Measurements from ENCODE around the gene MYO1F. TPM values are rescaled to one million over a fixed set of nuclear protein-coding genes. Genes with fewer than 3 reads are reported as not detected.
"Not testable (repeated sequence)": the region's sequence is repeated elsewhere in the genome, so short reads cannot be mapped to it uniquely, and the experiment has no call there.

MYO1F gene
- total RNA-seq, 1 donor from 2014 or later: 37.9 TPM

DNA sequence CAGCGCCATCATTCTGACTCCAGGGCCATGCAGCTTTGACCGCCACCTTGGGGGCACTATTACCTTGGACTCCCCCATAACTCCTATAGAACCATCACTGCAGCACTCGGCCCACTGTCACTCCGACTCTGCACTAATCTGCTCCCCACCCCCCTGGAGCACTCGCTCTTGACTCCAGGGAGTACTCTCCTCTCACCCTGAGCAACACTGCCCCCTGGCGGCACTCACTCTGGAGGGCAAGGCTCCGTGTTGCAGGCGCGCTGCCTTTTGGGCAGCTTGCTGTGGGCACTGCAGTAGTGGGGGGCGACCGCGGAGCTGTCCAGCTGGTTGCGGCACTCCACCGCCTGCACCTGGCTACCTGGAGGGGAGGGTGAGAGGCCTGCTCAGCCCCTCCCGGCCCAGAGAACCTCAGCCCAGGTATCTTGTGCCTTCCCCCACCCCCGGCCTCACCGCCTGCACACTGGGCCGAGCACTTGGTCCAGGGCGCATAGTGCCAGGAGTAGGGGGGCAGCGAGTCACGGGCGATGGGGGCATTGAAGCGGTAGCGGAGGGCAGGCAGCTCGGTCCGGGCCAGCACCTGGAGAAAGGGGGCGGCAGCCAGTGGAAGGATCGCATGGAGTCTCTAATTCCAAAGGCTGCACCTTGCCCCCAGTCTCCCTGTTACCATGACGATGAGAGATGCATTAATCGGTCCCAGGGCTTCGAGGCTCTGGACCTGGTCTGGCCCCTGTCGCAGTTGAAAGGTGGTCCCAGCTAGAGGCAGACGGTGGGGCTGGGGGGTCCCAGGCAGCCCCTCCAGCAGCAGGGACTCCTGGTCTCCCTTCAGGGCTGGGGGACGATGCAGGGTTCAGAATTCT is 8.9 kb upstream of the MYO1F start:
- Mint-ChIP-seq H3K36me3 (ENCODE audit: low read depth) (no peaks in the 10 kb centered on the region), H3K27ac (no peak overlapping the region), H3K4me3 (no peak overlapping the region), H3K9me3 (no peaks in the 10 kb centered on the region), H3K27me3 (peaks cover 6% of the 10 kb centered on the region), H3K4me1 (peaks cover under 1% of the 10 kb centered on the region)
- peak; percentile 90 for DNase-seq
- intact Hi-C loops (cut with micrococcal nuclease): loop anchor here (10.0 kb wide), 1 partner anchor 109 kb away; the partner anchor contains the start of gene ACTL9

DNA sequence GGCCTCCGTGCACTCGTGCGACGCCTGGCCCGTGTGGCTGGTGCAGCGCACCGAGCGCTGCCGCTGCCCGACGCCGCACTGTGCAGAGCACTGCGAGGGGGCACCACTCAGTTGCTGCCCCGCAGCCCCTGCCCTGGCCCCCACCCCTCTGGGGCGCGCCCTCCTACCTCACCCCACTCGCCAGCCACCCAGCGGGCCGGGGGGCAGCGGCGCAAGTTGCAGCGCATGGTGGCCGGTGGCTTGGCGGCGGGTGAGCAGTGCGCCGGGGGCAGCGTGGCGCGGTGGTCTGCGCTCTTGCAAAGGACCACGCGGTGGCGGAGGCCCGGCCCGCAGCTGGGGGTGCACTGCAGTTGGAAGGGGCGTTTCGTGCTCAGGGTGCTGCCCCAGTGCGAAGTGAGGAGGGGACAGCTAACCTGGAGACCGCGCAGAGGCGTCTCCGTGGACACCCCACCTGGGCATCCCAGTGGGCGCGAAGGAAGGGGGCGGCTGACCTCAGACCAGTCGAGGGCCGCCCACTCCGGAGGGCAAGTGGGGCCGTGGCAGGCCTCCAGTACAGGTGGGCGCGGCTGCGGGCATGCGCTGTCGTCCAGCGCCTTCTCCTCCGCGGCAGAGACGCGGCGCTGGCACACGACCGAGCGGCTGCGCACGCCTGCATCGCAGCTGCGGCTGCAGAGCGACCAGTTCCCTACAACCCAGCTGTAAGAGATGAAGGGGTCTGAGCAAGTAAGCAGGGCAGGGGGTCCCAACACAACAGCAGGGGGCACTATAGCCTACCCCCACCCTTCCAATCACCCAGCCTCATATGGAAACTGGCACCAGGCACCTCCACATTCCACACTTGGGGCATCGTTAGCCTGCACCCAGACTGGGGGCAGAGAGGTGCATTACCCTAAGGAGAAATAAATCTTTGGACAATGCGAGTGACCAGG is 8.0 kb upstream of the MYO1F start:
- intact Hi-C loops (cut with micrococcal nuclease): loop anchor here (10.0 kb wide), 1 partner anchor 110 kb away; the partner anchor contains the start of gene ACTL9
- no peak overlapping the region for H3K27ac Mint-ChIP-seq
- H3K4me3 Mint-ChIP-seq: no peak overlapping the region
- no peak for DNase-seq
- no peaks in the 10 kb centered on the region for H3K9me3 Mint-ChIP-seq
- no peaks in the 10 kb centered on the region for H3K27me3 Mint-ChIP-seq
- H3K4me1 Mint-ChIP-seq: peaks cover 1% of the 10 kb centered on the region
- H3K36me3 Mint-ChIP-seq (ENCODE audit: low read depth): no peaks in the 10 kb centered on the region

DNA sequence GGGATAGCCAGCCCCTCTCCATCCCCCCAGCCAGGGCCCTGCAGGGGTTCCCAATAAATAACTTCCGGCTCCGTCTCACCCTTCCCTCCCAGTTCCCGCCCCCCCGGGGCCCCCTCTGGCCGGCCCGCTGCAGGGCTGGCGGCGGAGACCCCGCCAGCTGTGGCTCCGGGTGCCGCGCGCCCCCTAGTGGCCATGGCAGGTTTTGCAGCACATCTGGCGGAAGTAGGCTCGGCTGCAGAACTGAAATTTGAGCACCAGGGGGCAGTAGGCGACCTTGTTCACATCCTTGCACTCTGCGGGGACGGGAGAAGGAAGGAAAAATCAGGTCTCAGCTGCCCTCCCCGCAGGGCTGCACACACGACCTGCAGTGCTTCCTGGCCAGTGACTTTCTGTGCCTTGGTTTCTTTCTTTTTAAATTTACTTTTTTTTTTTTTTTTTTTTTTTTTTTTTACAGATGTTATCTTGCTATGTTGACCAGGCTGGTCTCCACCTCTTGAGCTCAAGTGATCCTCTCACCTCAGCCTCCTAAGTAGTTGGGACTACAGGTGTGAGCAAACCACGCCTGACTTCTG is 3.6 kb upstream of the MYO1F start:
- Mint-ChIP-seq H3K27me3 (peaks cover 4% of the 10 kb centered on the region), H3K4me1 (peaks cover 26% of the 10 kb centered on the region), H3K4me3 (no peak overlapping the region), H3K36me3 (ENCODE audit: low read depth) (peaks cover under 1% of the 10 kb centered on the region), H3K27ac (no peak overlapping the region), H3K9me3 (no peaks in the 10 kb centered on the region)
- intact Hi-C loops (cut with micrococcal nuclease): loop anchor here (2.0 to 10.0 kb wide), 2 partner anchors 62 to 114 kb away; partner anchors contain the start of gene ACTL9
- DNase-seq: peak; percentile 96

DNA sequence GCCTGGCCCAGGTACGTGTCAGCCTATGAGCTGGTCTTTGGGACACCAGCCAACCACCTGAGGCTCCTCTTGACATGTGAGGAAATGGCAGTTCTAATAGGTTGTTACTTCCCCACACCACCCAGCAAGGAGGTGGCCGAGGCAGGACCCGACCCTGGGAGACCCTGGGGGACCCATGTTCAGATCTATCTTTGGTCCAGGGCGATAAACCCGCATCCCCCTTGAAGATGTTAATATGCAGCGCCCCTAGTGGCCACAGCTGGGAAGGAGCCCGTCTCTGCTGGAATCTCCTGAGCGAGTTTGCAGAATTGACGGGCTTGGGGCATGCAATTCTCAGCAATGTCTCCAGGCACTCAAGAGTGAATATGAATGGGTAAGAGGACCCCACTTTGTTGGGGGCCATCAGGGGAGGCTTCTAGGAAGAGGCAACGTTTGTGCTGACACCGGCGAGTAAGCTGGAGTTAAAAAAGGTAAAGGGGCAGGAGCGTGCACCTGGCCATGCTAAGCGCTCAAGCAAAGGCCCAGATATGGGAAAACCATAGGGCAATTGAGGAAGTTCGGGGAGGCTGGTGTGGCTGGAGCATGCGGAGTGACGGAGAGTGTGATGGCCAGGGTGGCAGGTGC is 1.5 kb upstream of the MYO1F start:
- Mint-ChIP-seq H3K9me3 (peaks cover 9% of the 10 kb centered on the region), H3K4me3 (peak overlapping the region; percentile 40)
- intact Hi-C loops (cut with micrococcal nuclease): loop anchor here (1.0 to 10.0 kb wide), 4 partner anchors 9 to 226 kb away; partner anchors contain the start of genes HNRNPM and MARCHF2

DNA sequence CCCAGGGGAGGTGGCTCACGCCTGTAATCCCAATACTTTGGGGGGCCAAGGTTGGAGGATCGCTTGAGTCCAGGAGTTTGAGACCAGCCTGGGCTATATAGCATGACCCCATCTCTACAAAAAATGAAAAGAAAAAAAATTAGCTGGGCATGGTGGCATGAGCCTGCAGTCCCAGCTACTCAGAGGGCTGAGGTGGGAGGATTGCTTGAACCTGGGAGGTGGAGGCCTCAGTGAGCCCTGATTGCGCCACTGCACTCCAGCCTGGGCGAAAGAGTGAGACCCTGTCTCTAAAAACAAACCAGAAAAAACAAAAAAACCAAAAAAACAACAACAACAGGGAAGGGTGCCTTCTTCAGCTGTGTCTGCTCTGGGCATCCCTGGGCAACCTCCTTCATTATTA is 499 bp upstream of the MYO1F start:
- Mint-ChIP-seq H3K4me1 (peaks cover 51% of the 10 kb centered on the region), H3K27ac (peak overlapping the region; percentile 10), H3K36me3 (ENCODE audit: low read depth) (peaks cover 21% of the 10 kb centered on the region), H3K4me3 (peak overlapping the region; percentile 96), H3K9me3 (peaks cover 16% of the 10 kb centered on the region), H3K27me3 (peaks cover 4% of the 10 kb centered on the region)
- intact Hi-C loops (cut with micrococcal nuclease): loop anchor here (1.0 to 10.0 kb wide), 5 partner anchors 8 to 225 kb away; partner anchors contain the start of genes HNRNPM and MARCHF2
- DNase-seq: no peak

More for the DNA sequence above, 1.5 kb upstream of the MYO1F start:
- peaks cover 4% of the 10 kb centered on the region for H3K27me3 Mint-ChIP-seq
- peaks cover 44% of the 10 kb centered on the region for H3K4me1 Mint-ChIP-seq
- peaks cover 15% of the 10 kb centered on the region for H3K36me3 Mint-ChIP-seq (ENCODE audit: low read depth)
- peak; percentile 94 for DNase-seq
- peak overlapping the region; percentile 43 for H3K27ac Mint-ChIP-seq

DNA sequence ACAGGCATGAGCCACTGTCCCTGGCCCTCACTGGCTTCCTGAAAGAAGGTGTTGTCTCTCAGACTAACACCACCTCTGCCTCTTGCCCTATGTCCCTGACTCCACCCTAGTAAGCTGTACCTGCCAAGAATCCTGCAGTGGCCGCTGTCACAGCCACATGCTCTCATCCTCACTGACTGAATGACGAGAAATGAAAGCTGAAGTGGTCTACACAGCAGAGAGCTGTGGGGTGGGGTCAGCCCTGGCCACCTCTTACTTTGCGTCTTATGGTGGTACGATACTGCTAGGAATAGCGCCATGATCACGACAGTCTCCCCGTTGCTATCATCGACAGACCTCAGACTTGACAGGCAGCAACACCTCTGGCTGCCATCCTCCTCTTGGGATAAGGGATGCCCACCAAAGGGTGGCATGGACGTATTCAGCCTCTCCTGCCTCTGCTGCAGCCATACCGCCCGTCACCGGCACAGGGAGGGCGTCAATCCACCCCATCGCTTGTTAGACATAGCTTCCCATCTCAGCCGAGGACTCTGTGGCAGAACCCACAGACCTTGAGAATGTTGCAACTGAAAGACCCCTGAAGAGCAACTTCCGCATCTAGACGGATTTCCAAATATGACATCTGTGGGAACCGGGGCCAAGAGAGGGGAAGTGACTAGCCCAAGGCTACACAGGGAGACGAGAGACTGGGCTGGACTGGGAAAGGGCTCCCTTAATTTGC is 809 bp downstream of the MYO1F start:
- Mint-ChIP-seq H3K4me3 (peak overlapping the region; percentile 96), H3K36me3 (ENCODE audit: low read depth) (peaks cover 21% of the 10 kb centered on the region), H3K27me3 (peaks cover 4% of the 10 kb centered on the region), H3K27ac (peak overlapping the region; percentile 91), H3K4me1 (peaks cover 59% of the 10 kb centered on the region), H3K9me3 (peaks cover 16% of the 10 kb centered on the region)
- intact Hi-C loops (cut with micrococcal nuclease): loop anchor here (2.0 to 10.0 kb wide), 3 partner anchors 60 to 224 kb away; partner anchors contain the start of gene HNRNPM
- peak; percentile 71 for DNase-seq

DNA sequence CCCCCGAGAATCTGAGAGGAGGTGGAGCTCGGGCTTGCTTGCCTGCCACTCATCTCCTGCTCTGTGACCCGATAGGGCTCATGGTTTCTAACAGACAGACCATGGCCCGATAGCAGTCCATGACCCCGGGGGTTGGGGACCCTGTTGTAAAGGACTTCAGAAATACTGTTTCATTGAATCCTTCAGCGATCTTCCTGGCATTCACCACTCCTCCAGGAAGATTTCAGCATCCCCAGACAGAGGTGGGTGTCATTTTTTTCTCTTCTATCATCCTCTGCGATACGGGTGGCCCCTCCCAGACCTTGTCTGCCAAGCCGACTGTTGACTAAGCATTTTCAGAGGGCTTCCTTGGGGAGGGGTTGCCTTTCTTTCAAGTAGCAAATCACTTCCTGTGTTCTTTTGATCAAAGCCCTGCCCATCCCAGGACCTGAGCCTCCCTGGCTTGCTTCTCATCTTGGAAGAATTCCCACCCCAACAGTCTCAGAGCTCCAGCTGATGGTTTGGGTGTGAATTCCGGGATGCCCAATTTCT is 1.7 kb downstream of the MYO1F start:
- Mint-ChIP-seq H3K4me1 (peaks cover 65% of the 10 kb centered on the region), H3K27me3 (peaks cover 4% of the 10 kb centered on the region), H3K9me3 (peaks cover 16% of the 10 kb centered on the region), H3K27ac (peak overlapping the region; percentile 91), H3K36me3 (ENCODE audit: low read depth) (peaks cover 23% of the 10 kb centered on the region), H3K4me3 (peak overlapping the region; percentile 96)
- intact Hi-C loops (cut with micrococcal nuclease): loop anchor here (5.0 to 10.0 kb wide), 2 partner anchors 131 to 223 kb away; partner anchors contain the start of gene HNRNPM
- DNase-seq: peak; percentile 87

DNA sequence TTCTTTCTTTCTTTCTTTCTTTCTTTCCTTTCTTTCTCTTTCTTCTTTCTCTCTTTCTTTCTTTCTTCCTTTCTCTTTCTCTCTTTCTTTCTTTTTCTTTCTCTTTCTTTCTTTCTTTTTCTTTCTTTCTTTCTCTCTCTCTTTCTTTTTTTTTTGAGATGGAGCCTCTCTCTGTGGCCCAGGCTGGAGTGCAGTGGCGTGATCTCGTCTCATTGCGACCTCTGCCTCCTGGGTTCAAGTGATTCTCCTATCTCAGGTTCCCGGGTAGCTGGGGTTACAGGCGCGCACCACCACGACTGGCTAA is 2.7 kb downstream of the MYO1F start:
- not testable (repeated sequence) for H3K27me3 Mint-ChIP-seq, DNase-seq
- intact Hi-C loops (cut with micrococcal nuclease): loop anchor here (10.0 kb wide), 1 partner anchor 130 kb away; the partner anchor contains the start of gene HNRNPM
- Mint-ChIP-seq H3K4me1 (peaks cover 74% of the 10 kb centered on the region), H3K36me3 (ENCODE audit: low read depth) (peaks cover 23% of the 10 kb centered on the region), H3K9me3 (peaks cover 16% of the 10 kb centered on the region), H3K27ac (peak overlapping the region; percentile 52), H3K4me3 (peak overlapping the region; percentile 96)

DNA sequence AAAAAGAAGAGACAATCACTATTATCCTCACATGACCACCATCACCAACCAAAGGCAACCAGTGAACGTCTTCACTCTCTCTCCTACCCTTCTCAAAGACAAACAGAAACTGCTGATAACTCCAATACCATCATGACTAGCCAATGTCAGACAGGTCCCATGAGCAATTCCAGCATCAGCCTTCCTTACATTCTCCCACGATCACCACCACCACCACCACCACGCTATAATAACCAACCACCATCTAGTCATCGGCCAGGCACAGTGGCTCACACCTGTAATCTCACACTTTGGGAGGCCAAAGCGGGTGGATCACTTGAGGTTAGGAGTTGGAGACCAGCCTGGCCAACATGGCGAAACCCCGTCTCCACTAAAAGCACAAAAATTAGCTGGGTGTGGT is 3.9 kb downstream of the MYO1F start:
- peaks cover 16% of the 10 kb centered on the region for H3K9me3 Mint-ChIP-seq
- peak overlapping the region; percentile 71 for H3K27ac Mint-ChIP-seq
- DNase-seq: no peak

DNA sequence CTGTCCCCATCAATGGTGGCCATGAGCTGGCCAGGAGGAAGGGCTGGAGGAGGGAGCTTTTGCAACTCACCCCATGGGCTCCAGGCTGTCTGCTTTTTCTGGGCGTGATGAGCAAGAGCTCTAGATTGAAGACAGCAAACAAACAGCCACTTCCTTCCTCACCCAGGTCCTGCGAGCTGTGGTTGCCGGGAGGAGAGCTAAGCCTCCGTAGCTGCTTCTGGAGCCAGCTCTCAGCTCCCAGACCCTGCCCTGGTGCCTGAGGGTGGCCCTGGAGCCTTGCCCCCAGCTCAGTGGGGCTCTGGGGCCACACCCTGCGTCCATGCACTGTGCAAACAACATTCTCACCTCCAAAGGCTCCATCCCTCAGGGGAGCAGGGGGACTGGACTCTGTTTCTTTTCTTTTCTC is 6.2 kb downstream of the MYO1F start:
- intact Hi-C loops (cut with micrococcal nuclease): loop anchor here (10.0 kb wide), 1 partner anchor 126 kb away; the partner anchor contains the start of gene HNRNPM
- Mint-ChIP-seq H3K9me3 (peaks cover 16% of the 10 kb centered on the region), H3K27ac (peak overlapping the region; percentile 94), H3K4me3 (peak overlapping the region; percentile 81), H3K27me3 (peaks cover 2% of the 10 kb centered on the region), H3K36me3 (ENCODE audit: low read depth) (peaks cover 31% of the 10 kb centered on the region), H3K4me1 (peaks cover 69% of the 10 kb centered on the region)
- peak; percentile 89 for DNase-seq

More for the DNA sequence above, 3.9 kb downstream of the MYO1F start:
- intact Hi-C loops (cut with micrococcal nuclease): loop anchor here (10.0 kb wide), 1 partner anchor 129 kb away; the partner anchor contains the start of gene HNRNPM
- peaks cover 2% of the 10 kb centered on the region for H3K27me3 Mint-ChIP-seq
- H3K36me3 Mint-ChIP-seq (ENCODE audit: low read depth): peaks cover 28% of the 10 kb centered on the region
- peaks cover 76% of the 10 kb centered on the region for H3K4me1 Mint-ChIP-seq
- peak overlapping the region; percentile 96 for H3K4me3 Mint-ChIP-seq

DNA sequence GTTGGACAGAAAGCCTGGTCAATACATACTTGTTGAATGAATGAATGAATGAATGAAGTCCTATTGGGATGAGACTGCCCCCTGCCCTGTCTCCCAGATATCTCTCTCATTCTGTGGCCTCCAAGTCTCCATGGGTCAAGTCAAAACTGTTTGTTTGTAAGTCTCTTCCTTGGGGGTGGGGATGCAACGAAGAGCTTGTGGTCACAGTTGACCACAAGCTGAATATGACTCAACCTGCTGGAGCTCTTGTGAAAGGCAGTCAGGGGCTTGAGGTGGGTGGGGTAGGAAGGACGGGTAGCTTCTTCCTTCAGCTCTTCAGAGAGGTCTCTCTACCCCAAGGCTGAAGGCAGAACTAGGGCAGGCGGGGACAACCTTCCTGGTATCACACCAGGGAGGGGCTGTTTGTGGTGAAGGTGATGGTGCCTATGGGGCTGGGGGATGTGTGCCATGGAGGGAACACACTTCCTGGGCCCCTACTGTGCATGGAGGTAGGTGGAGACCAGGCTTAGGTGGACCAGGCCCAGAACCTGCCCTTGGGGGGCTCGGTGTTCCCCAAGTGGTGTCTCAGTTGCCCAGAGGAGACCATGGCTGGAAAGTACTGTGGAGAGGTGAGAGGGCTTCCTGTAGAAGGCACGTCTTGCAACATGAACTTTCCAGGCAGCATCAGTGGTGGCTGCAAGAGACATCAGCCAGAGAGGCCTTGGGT is 8.0 kb downstream of the MYO1F start:
- Mint-ChIP-seq H3K36me3 (ENCODE audit: low read depth) (peaks cover 29% of the 10 kb centered on the region), H3K27me3 (peaks cover 2% of the 10 kb centered on the region), H3K9me3 (peaks cover 12% of the 10 kb centered on the region), H3K27ac (peak overlapping the region; percentile 94), H3K4me1 (peaks cover 63% of the 10 kb centered on the region), H3K4me3 (peak overlapping the region; percentile 83)
- intact Hi-C loops (cut with micrococcal nuclease): loop anchor here (1.0 to 2.0 kb wide), 2 partner anchors 9 to 54 kb away; partner anchors contain the start of gene ZNF414
- DNase-seq: peak; percentile 93

Measured in activated CD4-positive, alpha-beta T cell treated with anti-CD3 and anti-CD28 coated beads, Interleukin-2, amount 10 ng/mL, durations not matched to agents 24 days and 14 days (primary cell).